NCI-H69 (cell line): ENCODE data around the gene EXOC6B.
"Not testable (repeated sequence)": the region's sequence is repeated elsewhere in the genome, so short reads cannot be mapped to it uniquely, and the experiment has no call there.

Experiments used
- DNase-seq: peaks from one replicate; lab custom pipeline; 2025; lab: John Stamatoyannopoulos, UW

Gene EXOC6B

DNA sequence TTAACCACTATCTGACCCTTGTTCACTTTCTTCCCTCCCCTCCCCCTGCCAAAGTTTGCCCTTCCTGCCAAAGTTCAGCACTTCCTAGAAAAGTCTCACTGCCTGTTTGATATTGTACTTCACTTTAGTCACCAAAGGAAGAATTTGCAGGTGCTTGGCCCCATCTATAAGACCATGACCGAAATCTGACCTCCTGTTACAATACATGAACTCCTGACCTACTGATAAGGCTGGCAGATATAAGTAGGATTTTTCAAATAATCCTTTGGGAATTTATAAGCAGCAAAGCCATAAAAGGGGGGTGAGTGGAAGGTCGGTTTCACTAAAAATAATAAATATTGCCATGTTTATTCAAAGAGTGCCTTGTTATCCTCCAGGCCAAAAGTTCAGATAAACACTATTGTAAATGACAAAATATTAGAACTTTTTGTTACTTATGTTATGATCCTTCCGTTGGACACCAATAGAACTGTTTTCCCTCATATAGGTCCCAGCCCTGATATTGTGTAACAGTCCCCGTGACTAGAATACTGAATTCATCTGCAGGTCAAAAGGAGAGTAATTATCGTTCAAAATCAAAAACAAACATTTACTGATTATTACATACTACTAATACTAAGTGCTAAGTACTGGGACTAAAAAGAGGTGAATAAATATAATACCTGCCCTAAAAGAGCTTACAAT is 277.6 kb downstream of the EXOC6B start:
- no peak for DNase-seq

DNA sequence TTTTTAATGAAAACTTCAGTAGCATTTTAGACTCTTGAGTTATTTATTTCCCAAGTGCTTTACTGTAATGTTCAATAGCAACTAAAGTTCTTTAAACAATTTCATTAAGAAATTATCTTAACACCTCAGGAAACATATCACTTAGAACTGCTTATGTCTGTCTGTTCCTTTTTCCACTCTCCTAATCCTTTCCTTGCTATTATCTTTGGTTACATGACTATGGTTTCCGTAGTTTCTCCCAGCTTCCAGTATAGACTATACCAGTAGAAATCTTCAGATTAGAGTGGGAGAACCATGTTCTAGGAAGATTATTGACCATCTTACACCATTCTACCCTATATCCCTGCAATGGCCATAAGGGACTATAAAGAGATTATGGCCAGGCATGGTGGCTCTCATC is 280.0 kb downstream of the EXOC6B start:
- DNase-seq = no peak

DNA sequence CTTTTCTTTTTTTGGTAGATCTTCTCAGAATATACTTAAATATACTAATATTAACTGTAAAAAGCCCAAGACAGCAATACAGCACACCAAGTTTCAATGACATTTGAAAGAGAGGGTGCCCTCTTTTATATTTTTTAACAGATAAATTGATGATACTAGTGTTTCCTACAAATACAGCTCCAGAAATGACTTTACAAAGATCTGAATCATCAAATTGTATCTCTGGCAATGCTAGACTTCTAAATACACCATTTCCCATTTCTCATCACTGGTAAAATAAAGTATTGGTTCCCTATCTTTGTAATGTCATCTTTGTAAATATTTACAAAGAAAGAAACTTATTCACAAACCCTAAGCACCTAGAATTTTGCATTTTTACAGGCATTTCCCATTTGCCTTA is 281.3 kb downstream of the EXOC6B start:
- DNase-seq = no peak

DNA sequence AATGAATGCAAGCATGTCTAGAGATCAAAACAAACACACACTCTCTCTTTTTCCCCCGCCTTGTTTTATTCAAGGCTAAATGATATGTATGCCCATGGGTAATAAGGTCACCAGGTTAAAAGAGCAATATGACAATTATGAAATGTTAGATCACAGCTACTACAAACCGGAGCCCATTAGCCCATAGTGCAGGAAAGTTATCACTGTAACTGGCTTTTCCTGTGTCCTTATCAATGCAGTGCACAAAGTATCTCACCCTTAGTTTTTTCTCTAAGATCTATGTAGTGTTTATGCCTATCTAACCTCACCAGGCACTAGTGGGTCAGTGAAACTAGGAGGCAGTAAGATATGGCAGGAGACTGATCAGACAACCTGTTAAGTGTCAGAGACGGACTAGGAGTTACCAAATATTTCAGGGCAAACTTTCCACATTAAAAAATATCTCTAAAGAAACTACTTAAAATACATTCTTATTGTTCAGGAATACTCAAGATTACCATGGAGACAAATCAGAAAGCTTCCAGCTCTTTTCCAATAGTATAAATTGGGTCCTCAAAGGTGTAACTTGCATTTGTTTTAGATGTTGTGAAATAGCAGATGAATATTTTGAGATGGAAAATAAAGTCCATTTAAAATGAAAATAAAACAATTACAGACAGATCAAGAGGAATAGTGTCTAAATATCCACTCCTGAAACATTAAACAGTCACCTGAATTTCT is 282.2 kb downstream of the EXOC6B start:
- peak; percentile 4 for DNase-seq

DNA sequence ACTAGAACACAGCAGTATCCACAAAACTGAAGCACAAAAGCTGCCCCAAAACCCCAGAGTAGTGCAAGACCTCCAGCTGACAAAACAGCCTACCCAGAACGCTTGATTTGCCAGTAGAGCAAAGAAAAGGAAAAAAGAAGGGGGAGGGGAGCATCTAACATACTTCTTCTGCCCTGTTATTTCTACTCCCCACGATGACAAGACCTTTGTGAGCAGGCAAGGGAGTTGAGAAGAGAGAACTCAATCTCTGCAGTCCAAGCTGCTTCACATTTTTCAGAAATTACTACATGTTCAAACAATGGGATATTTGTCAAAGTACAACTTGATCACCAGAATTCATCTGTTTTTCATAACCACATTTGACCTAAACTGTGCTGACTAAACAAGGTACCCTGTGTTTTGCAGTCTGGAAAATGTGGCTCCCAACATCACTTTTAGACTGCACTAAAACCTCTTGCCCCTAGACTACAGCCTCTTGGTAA is 286.7 kb downstream of the EXOC6B start:
- DNase-seq = no peak

DNA sequence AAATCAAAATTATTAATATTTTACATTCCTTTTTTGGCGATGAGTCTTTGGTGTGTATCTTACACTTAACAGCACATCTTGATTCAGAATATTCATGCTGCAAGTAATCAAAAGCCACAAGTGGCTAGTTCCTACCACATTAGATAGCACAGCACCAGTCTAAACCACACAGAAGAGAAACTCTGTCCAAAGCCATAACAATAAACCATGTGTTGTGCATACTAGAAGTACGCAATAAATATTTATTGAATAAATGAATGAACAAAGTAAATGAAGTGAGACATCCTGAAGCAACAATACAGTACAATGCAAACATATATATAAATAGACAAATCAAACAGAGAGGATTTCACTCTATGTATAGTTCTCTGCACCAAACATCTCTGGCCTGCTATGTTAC is 287.3 kb downstream of the EXOC6B start:
- no peak for DNase-seq

DNA sequence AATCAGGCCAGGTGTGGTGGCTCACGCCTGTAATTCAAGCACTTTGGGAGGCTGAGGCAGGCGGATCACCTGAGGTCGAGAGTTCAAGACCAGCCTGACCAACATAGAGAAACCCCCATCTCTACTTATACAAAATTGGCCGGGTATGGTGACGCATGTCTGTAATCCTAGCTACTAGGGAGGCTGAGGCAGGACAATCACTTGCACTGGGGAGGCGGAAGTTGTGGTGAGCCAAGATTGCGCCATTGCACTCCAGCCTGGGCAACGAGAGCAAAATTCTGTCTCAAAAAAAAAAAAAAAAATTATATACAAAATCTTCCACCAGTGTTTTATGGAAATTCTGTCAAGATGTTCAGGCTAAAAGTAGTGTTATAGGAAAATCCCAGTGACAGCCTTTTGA is 290.2 kb downstream of the EXOC6B start:
- not testable (repeated sequence) for DNase-seq

DNA sequence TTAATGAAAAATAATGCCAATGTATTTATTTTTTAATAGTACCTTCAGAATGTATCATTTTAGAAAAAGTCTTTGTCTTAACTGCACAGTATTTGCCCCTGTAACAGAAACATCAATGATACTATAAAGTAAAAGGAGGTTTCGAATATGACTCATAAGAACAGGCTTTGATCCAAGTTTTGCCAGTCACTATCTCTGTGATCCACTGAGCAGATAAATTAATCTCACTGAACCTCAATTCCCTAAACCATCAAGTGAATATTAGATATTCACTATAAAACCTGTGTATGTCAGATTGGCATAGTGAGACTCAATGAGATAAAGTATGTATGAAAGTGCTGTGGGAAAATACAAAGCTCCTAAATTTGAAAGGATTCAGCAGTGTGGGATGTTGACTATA is 292.1 kb downstream of the EXOC6B start:
- DNase-seq = no peak

DNA sequence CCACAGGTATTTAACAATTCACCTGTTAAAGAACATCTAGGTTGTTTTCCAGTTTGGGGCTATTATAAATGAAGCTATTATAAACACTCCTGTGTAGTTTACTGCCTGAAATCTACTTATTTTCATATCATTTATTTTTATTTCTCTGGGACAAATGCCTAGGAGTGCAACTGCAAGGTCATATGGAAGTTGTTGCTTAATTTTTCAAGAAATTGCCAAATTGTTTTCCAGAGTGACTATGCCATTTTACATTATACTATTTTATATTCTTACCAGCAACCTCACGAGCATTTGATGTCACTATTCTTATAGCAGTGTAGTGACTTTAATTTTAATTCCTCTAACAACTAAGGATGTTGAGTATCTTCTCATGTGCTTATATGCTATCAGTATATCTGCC is 298.4 kb downstream of the EXOC6B start:
- no peak for DNase-seq

DNA sequence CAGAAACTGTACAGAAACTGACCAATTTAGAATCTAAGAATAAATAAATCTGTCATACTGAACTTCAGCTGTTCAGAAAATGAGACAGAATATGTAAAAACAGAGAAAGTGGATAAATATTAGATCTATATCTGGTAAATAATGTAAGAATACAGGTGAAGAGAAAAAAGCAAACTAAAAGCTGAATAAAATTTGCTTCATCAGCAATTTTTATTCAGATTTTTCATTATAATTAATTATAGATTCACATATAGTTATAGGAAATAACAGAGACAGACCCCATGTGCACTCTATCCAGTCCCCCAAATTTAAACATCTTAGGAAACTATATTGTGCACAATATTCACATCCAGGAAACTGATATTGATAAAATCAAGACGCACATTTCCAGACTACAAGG is 299.2 kb downstream of the EXOC6B start:
- DNase-seq = no peak

DNA sequence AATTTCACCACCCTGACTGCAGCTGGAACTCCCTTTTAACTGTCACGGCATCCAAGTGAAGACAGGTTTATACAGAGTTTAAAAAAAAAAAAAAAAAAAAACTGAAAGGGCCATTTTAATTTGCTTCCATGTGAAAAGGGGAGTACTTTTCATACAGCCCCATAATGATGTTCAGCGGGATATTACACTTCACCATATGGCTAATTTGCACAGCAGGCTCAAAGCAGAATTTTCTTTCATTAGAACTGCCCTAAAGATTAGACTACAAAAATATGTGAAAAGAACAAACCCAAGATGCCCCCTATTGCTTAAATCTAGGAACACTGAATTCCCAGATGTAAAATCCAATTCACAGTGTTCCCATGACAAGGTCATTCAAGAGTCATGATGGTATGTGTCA is 301.8 kb downstream of the EXOC6B start:
- DNase-seq = peak; percentile 84

DNA sequence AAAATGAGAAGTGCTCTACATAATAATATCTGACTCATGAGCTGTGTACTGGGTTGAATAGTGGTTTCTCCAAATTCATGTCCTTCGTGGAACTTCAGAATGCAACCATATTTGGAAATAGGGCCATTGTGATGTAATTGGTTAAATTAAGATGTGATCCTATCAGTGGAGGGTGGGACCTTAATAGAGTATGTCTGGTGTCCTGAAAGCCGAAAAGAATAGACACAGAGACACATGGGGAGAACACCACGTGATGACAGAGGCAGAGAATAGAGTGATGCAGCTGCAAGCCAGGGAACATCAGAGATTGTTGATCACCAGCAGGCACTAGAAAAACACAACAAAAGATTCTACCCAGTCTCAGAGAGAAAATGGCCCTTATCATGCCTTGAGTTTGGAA is 310.1 kb downstream of the EXOC6B start:
- DNase-seq = no peak

DNA sequence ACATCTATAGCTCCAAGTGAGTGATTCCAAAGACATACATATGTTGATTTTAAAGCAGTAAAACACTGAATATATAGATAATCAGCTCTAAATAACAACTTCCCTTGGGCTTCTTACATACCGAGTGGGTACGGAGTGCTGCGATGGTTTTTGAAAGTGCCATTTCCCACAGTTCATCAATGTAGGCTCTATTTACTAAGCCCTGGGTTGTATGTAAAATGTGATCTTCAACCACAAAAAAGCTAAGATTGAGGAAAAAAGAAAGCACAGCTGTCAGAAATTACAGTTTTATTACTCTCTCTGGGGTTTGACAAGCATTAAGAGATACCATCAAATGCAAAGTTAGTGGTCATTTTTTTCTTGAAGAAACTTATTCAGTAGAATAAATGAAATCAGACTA is 312.8 kb downstream of the EXOC6B start:
- no peak for DNase-seq

DNA sequence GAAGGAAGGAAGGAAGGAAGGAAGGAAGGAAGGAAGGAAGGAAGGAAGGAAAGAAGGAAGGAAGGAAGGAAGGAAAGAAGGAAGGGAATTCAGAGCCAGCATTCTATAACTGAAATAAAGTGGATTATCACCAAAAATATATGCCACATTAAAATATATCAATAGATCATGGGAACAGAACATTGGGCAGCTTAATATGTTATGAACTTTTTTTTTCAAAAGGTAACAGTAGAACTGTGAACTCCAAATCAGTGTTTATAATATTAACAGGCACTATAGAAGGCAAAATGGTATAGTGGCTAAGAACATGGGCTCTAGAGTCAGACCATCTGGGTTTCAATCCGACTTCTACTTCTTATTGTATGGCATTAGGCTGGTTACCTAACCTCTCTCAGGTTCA is 313.5 kb downstream of the EXOC6B start:
- no peak for DNase-seq

DNA sequence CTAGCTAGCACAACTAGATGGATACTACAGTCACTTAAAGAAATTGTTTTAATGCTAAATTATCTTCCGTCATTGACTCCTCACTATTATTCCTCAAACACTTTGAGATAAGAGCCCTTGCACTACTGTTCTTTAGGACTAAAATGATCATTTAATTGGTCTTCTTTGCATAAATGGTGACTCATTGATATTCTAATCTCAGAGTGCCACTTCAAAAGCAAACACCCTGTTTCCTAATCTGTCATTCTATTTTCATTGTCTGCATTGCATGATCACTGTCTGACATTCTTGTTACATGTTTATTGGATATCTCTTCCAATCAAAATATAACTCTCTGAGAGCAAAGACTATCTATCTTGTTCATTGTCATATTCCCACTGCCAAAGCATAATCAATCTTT is 313.9 kb downstream of the EXOC6B start:
- DNase-seq = peak; percentile 25

DNA sequence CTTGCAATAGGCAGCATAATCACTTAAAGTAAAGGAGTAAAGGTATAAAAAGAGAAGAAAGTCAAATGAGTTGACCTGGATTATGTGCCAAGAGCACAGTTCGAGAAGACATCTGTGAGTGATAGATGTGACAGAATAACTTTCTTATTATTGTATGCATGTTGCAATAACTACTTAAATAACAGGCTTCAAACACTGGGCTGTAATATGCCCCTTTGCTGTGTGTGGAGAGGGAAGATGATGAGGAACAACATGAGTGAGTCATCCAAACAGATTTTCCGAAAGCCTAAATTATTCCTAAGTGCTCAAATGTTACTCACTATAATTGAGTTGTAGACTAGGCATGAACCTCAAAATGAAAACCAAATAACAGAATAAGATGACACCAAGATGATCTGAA is 328.1 kb downstream of the EXOC6B start:
- DNase-seq = peak; percentile 3

DNA sequence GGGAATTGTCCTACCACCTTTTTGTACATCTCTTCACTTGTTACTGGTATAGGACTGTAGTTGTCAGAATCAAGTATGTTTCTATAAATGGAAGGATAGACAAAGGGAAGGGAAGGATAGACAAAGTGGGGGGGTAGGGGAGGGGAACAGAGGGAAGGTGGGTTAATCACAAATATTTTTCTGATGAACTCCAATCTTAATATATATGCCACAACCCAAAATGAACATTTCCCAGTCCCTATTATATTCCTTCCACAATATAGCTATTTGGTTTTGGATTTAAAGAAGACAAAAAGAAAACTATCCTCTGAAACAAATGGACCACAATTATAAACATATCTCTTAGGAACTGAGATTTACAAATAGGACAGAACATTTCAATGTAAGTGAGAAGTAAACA is 329.4 kb downstream of the EXOC6B start:
- no peak for DNase-seq

DNA sequence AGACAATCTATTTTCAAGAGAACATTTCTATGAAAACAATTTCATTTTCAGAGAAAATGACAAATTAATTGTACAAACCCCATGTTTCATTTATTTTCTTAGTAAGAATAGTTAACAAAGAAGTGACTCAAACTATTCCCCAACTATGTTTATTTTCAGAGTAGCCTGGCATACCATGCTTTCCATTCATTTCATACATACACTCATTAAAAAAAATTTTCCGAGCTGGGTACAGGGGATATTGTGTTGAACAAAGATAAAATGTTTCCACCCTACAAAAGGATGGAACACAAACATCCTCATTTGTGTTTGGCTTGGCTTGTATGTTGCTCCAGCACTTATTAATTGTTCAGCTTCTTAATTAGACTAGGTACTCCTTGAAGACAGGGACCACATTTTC is 331.4 kb downstream of the EXOC6B start:
- DNase-seq = no peak

DNA sequence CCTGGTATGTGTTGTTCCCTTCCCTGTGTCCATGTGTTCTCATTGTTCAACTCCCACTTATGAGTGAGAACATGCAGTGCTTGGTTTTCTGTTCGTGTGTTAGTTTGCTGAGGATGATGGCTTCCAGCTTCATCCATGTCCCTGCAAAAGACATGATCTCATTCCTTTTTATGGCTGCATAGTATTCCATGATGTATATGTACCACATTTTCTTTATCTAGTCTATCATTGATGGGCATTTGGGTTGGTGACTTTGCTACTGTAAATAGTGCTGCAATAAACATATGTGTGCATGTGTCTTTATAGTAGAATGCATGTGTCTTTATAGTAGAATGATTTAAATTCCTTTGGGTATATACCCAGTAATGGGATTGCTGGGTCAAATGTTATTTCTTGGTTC is 341.2 kb downstream of the EXOC6B start:
- DNase-seq = not testable (repeated sequence)

DNA sequence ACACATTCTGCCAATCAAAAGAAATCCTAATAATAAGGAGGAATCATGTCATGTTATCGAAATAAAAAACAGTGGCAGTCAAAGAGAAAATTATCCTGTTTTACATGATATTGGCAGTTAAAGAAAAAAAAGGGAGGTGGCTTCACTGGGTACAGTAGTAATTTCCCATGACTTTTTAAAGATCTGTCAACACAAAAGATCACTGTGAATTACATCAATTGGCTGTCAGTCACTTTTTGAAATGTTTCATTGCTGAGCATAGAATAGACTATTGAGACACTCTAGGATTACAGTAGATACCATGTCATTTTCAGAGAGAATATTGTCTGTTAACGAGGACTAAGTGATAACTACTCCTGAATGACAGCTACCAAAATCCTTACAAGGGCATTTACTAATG is 342.5 kb downstream of the EXOC6B start:
- DNase-seq = no peak

DNA sequence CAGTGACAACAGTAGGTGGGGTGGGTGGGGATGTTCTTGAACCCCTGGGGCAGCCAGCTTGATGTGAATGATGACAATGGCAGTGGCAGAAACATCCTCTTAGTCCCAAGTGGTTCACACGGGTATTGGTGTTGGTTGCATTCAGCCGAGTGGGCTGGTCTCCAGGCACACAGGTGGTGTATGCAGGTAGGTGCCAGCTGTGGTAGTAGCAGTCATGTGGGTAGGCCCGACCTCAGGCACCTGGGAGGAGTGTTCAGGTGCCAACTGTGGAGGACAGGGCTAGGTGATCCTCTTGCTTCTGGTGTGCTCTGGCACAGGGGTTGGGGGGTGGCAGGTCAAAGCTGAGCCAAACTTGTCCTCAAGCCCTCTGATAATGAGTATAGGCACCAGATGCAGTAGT is 350.6 kb downstream of the EXOC6B start:
- no peak for DNase-seq

DNA sequence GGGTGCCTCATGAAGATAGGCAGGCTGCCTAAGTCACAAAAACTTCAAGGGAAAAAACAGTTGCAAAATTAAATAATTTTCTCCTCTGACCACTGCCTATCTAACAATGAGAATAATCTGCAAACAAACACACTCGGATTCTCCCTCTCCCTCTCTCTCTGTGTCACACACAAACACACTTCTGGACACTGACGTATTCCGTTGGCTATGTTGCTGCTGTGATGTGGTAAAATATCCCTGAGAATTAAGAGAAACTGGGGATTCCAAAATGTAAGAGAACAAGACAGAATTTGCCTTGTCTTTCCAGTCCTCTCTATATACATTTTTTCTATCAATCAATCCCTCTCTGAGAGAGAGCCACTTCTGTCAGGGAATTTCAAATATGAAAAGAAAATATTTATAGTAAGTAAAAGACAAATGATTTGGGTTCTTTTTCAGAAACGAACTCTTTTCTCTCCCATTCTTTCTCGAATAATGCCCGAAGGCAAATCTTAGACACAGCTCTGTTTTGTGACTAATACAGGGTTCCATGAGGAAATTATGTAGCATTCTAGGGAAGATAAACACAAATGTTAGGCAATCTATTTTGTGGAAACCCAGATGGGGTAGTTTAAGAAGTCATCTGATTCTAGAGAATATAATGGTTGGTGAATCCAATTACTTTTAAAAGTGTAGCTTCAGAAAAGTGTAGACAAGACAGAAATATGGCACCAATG is 367.9 kb downstream of the EXOC6B start:
- DNase-seq = no peak

DNA sequence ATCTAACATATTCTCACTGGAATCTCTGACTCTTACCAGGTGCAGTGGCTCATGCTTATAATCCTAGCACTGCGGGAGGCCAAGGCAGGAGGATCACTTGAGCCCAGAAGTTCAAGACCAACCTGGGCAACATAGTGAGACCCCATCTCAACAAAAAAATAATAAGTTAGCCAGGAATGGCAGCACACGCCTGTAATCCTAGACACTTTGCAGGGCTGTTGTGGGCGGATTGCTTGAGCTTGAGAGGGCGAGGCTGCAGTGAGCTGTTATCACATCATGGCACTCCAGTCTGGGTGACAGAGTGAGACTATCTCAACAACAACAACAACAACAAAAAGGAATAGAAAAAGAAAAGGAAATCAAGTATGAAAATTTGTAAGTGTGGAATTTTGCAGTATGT is 371.6 kb downstream of the EXOC6B start:
- DNase-seq = no peak
